NCI-H1930 (cell line): ENCODE data around the gene PPARA.

ENCODE experiments used
- DNase-seq, 2 experiments: peaks; one replicate each; lab custom pipeline; 2025; lab: John Stamatoyannopoulos, UW

Gene PPARA

DNA sequence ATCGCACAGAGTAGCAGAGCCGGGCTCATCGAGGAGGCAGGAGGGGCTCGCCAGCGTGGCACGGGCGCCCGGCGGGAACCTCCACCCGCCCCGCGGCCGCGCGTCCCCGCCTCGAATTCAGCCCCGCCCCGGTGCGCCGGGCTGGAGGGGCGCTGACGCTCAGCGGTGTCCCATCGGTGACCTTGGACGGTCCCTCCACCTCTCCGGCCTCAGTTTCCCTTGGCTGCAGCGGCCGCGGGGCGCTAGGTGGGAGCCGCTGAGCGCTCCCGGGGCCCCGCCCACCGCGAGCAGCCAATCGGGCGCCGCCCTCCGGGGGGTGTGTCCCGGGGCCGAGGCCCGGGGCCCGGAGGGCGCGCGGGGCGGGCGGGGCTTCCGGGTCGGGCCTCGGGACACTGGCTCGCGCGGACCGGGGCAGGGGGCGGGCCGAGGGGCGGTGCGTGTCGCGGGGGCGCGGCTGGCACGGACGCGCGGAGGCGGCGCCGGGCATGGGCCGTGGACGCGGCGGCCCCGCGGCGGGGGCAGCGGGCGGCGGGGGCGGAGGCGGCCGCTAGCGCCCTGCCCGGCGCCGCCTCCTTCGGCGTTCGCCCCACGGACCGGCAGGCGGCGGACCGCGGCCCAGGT lies at the start of gene PPARA:
Gene PPARA, plus strand, starts transcription at position 493 of the 621 bp plus-strand sequence. CDS start 47,858 bp downstream, outside the sequence.
- DNase-seq, result peak; percentile 58 to 84

DNA sequence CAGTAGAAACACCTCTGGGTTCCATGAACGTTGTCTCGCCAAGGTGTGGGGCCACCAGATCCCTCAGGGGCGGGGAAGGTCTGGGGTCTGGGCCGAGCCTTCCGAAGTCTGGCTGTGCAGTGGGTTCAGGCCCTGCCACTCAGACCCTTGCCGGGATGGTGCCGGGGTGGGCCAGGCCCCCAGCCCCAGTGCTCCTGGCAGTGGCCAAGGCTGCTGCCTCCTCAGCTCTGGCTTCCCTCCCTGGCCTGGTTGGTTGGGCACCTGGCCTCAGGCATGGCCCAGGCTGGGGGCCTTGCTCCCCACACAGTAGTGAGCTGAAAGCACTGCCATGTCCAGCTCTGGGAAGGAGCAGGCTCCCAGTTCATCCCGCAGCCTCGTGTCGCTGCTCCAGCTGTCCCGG lies 48.2 kb upstream of the PPARA start:
- DNase-seq, result no peak

DNA sequence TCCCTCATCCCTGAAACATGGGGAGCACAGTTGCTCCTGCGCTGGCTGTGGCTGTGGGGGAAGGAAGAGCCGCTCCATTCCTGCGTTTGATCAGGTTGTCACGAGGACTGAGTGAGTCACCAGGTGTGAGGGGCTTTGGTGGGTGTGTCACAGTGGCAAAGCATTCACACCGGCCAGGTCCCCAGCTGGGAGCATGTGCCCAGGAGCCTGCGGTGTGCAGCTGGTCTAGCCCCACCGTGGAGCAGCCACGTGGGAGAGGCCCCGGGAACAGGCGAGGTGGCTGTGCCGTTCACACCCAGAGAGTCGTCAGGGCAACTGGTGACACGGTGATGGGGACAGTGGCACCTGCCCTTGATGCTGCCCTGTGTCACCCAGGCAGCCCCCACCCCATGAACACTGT lies 47.6 kb upstream of the PPARA start:
- DNase-seq, result no peak

GRCh38 chr22:46103181-46103580 lies 47.1 kb upstream of the PPARA start:
- no peak for DNase-seq

GRCh38 chr22:46103664-46104063 lies 46.7 kb upstream of the PPARA start:
- no peak for DNase-seq

GRCh38 chr22:46104170-46104880 lies 46.0 kb upstream of the PPARA start:
- DNase-seq, result no peak

DNA sequence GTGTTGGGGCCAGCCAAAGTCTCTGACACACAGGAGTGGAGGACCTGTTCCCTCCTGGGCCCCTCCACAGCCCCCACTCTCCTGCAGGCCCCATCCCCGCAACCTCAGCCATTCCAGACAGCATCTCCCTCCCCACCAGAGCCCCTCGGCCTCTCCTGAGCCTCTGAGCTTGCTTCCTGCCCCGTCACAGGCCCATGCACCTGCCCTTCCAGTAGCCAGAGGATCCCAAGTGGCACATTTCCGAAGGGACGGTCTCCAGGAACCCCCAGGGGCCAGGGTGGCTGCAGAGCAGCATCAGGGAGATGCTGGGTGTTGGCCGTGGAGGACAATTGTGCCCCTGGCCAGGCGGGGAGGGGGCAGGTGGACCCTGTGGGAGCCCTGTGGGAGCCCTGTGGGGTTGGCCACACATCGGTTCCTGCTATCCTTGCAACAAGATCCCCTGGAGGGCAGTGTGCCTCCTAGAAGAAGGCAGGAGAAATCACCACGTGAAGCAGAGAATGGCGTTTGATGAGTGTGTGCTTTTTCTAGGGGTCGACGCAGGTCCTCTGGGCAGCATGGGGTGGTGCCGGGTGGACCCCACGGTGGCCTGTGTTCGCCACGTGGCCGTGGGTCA lies 45.3 kb upstream of the PPARA start:
- no peak for DNase-seq

GRCh38 chr22:46105494-46106278 lies 44.6 kb upstream of the PPARA start:
- no peak for DNase-seq

- no peak for DNase-seq
Observed at GRCh38 chr22:46106279-46107022, 43.9 kb upstream of the PPARA start.

DNA sequence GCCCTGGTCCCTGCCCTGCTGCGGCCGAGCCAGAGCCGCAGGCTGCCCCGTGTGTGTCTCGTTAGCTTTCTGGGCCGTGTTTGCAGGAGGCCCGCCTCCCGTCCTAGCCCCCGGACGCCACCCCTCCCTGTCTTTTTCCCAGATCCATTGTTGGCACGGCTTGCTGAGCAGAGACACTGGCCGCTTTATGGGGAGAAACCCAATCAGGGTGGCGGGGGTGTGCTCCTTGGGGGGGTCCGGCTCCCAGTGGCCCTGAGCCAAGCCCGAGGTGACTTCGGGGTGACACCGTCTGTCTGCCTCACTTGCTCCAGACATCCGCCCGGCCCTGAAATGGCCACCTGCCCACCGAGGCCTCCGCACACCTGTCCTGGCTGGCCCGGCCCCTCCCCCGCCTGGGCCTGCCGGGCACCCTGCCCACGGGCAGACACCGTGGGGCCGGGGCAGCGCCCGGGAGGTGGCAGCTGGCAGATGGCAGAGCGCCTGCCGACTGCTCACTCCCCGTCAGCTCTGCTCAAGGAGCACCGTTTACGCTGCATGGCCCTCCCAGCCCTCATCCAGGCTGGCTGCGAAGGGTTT lies 43.1 kb upstream of the PPARA start:
- no peak for DNase-seq

GRCh38 chr22:46107753-46108563 lies 42.4 kb upstream of the PPARA start:
- no peak for DNase-seq

GRCh38 chr22:46108564-46109473 lies 41.5 kb upstream of the PPARA start:
- no peak for DNase-seq

GRCh38 chr22:46109474-46110003 lies 40.8 kb upstream of the PPARA start:
- DNase-seq, result no peak

DNA sequence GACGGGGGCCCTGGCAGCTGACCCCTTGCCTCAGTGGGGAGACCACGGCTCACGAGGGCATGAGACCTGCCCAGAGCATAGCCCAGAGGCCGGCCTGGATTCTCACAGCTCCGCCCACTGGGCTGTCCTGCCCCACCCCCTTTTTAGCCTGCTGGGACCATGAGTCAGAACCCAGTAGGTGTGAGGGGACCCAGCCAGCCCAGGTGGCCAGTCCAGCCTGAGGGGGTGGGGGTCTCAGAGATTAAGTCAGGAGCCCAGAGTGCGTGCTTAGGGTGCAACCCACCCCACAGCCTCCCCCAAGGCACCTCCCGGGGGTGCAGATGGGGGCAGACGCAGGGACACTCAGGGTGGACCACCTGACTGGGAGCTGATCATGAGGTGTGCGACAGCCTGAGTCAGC lies 40.1 kb upstream of the PPARA start:
- DNase-seq, result no peak

DNA sequence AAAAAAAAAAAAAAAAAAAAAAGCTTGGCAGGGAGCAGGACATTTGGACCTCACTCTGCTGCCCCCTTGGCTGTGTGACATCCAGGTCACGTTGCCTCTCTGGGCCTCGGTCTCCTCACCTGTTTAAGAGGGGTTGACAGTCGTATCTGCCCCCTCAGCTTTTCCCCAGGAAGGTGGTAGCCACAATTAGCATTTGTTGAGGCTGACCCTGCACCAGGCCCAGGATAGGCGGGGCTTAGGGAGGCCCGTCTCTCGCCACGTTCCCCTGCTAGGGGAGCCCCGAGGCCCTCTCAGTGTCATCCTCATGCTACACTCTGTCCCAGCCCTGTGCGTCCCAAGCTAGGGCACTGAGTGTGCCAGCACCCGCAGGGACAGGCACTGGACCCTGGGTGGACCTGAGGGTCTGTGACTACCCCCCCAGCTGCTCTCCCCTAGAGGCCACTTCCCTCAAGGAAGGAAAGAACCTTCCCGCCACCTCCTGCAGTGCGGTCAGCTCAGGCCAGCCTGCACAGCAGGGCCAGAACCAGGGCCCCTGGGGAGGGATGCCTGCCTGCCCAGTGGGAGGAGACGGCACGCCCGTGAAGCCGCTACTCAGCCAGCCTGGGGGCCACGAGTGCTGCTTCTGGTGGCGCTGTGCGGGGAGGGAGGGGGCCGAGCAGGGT lies 38.5 kb upstream of the PPARA start:
- no peak for DNase-seq

DNA sequence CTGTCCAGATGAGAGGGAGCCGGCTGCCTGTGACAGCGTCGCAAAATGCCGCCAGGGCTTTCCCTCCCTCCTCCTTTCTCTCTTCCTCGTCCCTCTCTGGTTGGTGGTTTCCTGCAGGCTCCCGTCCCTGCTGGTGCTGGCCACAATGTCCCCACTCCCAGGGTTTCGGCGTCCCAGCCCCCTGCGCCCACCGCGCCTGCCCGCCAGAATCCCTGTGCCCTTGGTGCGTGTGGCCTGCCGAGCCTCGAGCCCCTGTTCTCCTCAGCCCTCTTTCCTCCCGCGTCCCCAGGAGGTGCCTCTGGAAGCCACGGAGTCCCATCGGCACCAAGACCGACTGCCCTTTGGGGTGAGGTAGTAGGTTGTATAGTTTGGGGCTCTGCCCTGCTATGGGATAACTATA lies 37.9 kb upstream of the PPARA start:
- no peak for DNase-seq

- no peak for DNase-seq
Observed at GRCh38 chr22:46113110-46113909, 37.0 kb upstream of the PPARA start.
